Liver (tissue), 9 donors: ENCODE results near the gene TFF1. TPM values are rescaled to one million over a fixed set of nuclear protein-coding genes. Genes with fewer than 3 reads are reported as not detected.
A peak's percentile ranks its signal among the peaks of the same experiment; 100 is the strongest.

Experiments
- DNase-seq: peaks from one replicate; pipeline ENCODE4 v3.0.0-alpha.2; 2017; ENCODE audit warnings: low spot score
- H3K27ac ChIP-seq, 2 donors: one replicate each; pipeline ENCODE4 v1.7.0; 2013; ENCODE audit warnings: inconsistent platforms in 2 of 2, low read length in 2 of 2, control low read depth in 1 of 2, low read depth in 1 of 2, mild to moderate bottlenecking in 1 of 2
- H3K27me3 ChIP-seq, 4 donors: one replicate each; pipeline versions ENCODE4 v1.6.1 to v1.7.0; 2013; ENCODE audit warnings: low read length in 3 of 4, inconsistent platforms in 1 of 4, mild to moderate bottlenecking in 1 of 4, moderate library complexity in 1 of 4; ENCODE audit not compliant: control insufficient read depth in 4 of 4, insufficient read depth in 4 of 4
- H3K36me3 ChIP-seq, 4 donors: one replicate each; pipeline versions ENCODE4 v1.6.1 to v1.7.0; 2013; ENCODE audit warnings: low read length in 3 of 4, mild to moderate bottlenecking in 3 of 4, low read depth in 1 of 4, moderate library complexity in 1 of 4; ENCODE audit not compliant: control insufficient read depth in 4 of 4, insufficient read depth in 3 of 4
- H3K4me1 ChIP-seq, 4 donors: one replicate each; pipeline versions ENCODE4 v1.6.1 to v1.7.0; 2013; ENCODE audit warnings: low read length in 3 of 4, mild to moderate bottlenecking in 3 of 4, moderate library complexity in 1 of 4; ENCODE audit not compliant: control insufficient read depth in 4 of 4, insufficient read depth in 4 of 4
- H3K4me3 ChIP-seq, 3 donors: one replicate each; pipeline versions ENCODE4 v1.6.1 to v1.7.0; 2013; ENCODE audit warnings: low read length in 3 of 3, control low read depth in 1 of 3, low read depth in 1 of 3, mild to moderate bottlenecking in 1 of 3
- H3K9ac ChIP-seq, 2 donors: one replicate each; pipeline ENCODE4 v1.7.0; 2013; ENCODE audit warnings: low read length in 2 of 2, mild to moderate bottlenecking in 2 of 2, moderate library complexity in 2 of 2, control low read depth in 1 of 2, low read depth in 1 of 2
- H3K9me3 ChIP-seq, 4 donors: one replicate each; pipeline versions ENCODE4 v1.6.1 to v1.7.0; 2013; ENCODE audit warnings: low read length in 3 of 4; ENCODE audit not compliant: control insufficient read depth in 4 of 4
- ATF3 ChIP-seq: IDR thresholded peaks from 2 replicates; pipeline ENCODE4 v1.6.1; 2016; ENCODE audit warnings: antibody characterized with exemption
- CTCF ChIP-seq: fragments of 150-350 bp; IDR thresholded peaks from 2 replicates; pipeline ENCODE4 v1.5.1; 2017; ENCODE audit warnings: improper control_type of control experiment, low read depth, low read length; ENCODE audit not compliant: missing input control
- EGR1 ChIP-seq, 2 donors: IDR thresholded peaks; 2 replicates each; pipeline ENCODE4 v1.6.1; 2016 to 2018; ENCODE audit warnings: antibody characterized with exemption in 2 of 2, low read depth in 2 of 2
- FOXA1 ChIP-seq: IDR thresholded peaks from 2 replicates; pipeline ENCODE4 v1.6.1; 2016; ENCODE audit warnings: antibody characterized with exemption
- FOXA2 ChIP-seq: IDR thresholded peaks from 2 replicates; pipeline ENCODE4 v1.6.1; 2016; ENCODE audit warnings: antibody characterized with exemption
- GABPA ChIP-seq, 2 donors: IDR thresholded peaks in 1 of 2; conservative IDR thresholded peaks in 1 of 2; 2 replicates each; pipeline ENCODE4 v1.6.1; 2016; ENCODE audit warnings: antibody characterized with exemption in 2 of 2, mild to moderate bottlenecking in 1 of 2, moderate library complexity in 1 of 2
- HNF4A ChIP-seq, 2 donors: conservative IDR thresholded peaks; 2 replicates each; pipeline ENCODE4 v1.6.1; 2016; ENCODE audit warnings: antibody characterized with exemption in 2 of 2, mild to moderate bottlenecking in 2 of 2
- HNF4G ChIP-seq: IDR thresholded peaks from 2 replicates; pipeline ENCODE4 v1.6.1; 2016; ENCODE audit warnings: antibody characterized with exemption
- JUND ChIP-seq, 2 donors: IDR thresholded peaks; 2 replicates each; pipeline ENCODE4 v1.6.1; 2016; ENCODE audit warnings: antibody characterized with exemption in 2 of 2
- MAX ChIP-seq: IDR thresholded peaks from 2 replicates; pipeline ENCODE4 v1.6.1; 2016; ENCODE audit warnings: antibody characterized with exemption
- NR2F2 ChIP-seq: IDR thresholded peaks from 2 replicates; pipeline ENCODE4 v1.6.1; 2016; ENCODE audit warnings: antibody characterized with exemption
- RAD21 ChIP-seq, 2 donors: IDR thresholded peaks; 2 replicates each; pipeline ENCODE4 v1.6.1; 2016; ENCODE audit warnings: antibody characterized with exemption in 2 of 2, mild to moderate bottlenecking in 2 of 2
- REST ChIP-seq: IDR thresholded peaks from 2 replicates; pipeline ENCODE4 v1.6.1; 2016; ENCODE audit warnings: antibody characterized with exemption, mild to moderate bottlenecking
- RXRA ChIP-seq, 2 donors: IDR thresholded peaks; 2 replicates each; pipeline ENCODE4 v1.6.1; 2017 to 2018; ENCODE audit warnings: antibody characterized with exemption in 2 of 2, mild to moderate bottlenecking in 1 of 2
- SP1 ChIP-seq: IDR thresholded peaks from 2 replicates; pipeline ENCODE4 v1.6.1; 2018; ENCODE audit warnings: antibody characterized with exemption, mild to moderate bottlenecking
- TAF1 ChIP-seq: conservative IDR thresholded peaks from 2 replicates; pipeline ENCODE4 v1.6.1; 2016; ENCODE audit warnings: antibody characterized with exemption, mild to moderate bottlenecking
- YY1 ChIP-seq: IDR thresholded peaks from 2 replicates; pipeline ENCODE4 v1.6.1; 2016; ENCODE audit warnings: antibody characterized with exemption, mild to moderate bottlenecking
- ZBTB33 ChIP-seq: IDR thresholded peaks from 2 replicates; pipeline ENCODE4 v1.6.1; 2016; ENCODE audit warnings: antibody characterized with exemption
- WGBS: extraction: QIAGEN DNeasy Blood & Tissue Kit; methylation state at CpG from one replicate; pipeline ENCODE4 v1.1.7; 2013; 5-methylcytosine and 5-hydroxymethylcytosine counted together
- polyA plus RNA-seq, 2 donors: library from polyadenylated mRNA; stranded (reverse) in 1 of 2; unstranded in 1 of 2; fragments of 200-250 nt in 1 of 2; fragments of >200 nt in 1 of 2; fragmentation: Nextera tagmentation in 1 of 2; extraction: Ambion mirVana in 1 of 2; gene quantifications; one replicate each; pipeline versions ENCODE4 v1.2.1 to v1.2.3, GENCODE V29; 2013 to 2015
- total RNA-seq, 2 donors: library from RNA; depleted of rRNA; stranded (reverse); fragments of >200 nt; gene quantifications; one replicate each; pipeline ENCODE4 v1.2.3, GENCODE V29; 2014
- donor health status: healthy.
- donor health status: healthy.
- donor health status: healthy.
- donor health status: healthy.
- donor health status: healthy.

Gene TFF1
- total and polyA plus RNA-seq, 4 donors: not detected

DNA sequence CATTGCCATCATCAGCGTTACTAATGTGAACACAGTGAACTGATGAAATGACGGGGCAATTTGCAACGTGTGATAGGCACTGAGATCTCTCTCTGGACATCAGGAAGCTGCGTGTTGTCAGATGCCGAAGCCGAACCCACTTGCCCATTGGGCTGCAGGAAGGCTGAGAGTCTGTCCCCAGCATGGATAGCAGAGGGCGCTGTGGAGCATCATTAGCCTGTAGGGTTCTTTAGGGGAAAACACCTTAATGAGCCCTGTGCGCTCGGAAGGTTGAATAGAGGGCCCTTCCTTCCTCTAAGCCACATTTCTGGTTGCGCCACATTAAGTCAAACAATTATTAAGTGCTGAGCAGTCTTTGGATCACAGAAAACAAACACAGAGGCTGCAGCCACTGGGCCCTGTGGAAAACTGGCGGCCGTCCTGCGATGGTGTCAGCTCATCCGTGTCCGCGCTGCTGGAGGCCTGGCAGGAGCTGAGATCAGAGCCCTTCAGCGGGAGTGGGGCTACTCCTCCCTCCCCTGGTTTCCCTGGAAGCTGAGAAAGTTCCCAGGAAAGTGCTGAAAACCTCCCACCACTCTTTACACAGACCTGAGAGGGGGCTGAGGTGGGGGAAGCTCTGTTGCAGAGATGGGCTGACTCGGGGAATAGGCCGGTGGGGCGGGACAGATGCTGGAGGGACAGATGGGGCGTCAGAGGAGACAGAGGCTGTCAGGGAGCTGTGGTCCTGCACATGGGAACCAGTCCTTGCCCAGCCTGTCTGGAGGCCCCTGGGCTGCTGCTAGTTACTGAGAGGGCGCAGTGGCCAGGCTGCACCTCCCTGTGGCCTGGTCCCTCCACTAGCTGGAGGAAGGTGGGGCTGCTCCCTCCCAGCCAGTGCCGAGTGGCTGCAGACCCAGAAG lies 28.3 kb downstream of the TFF1 start:
- 33% methylated on average over 23 of the region's 23 CpGs for WGBS
- no peak overlapping the region for H3K9ac ChIP-seq

More for the DNA sequence above, 28.3 kb downstream of the TFF1 start:
- DNase-seq: peak; percentile 61
- Histone ChIP-seq H3K4me1 (peaks cover 0 to 5% (median 0%) of the 10 kb centered on the region in 4 donors), H3K27me3 (no peaks in the 10 kb centered on the region), H3K36me3 (no peaks in the 10 kb centered on the region), H3K9me3 (no peaks in the 10 kb centered on the region), H3K4me3 (no peak overlapping the region), H3K27ac (no peak overlapping the region)
- TF ChIP-seq ZBTB33 (no peak), EGR1 (IDR thresholded peaks at IDR 0.05; ENCODE audit: low read depth in 2 of 2) (no peak), JUND (IDR thresholded peaks at IDR 0.05) (no peak), MAX (no peak), HNF4A (conservative IDR thresholded peaks at IDR 0.05) (peak in 1 of 2 donors; percentile 19), YY1 (no peak), NR2F2 (peak; percentile 12), RXRA (IDR thresholded peaks at IDR 0.05) (peak; percentile 18 to 32), CTCF (peak; percentile 64), ATF3 (no peak), GABPA (IDR thresholded peaks at IDR 0.05 in 1 of 2, conservative IDR thresholded peaks at IDR 0.05 in 1 of 2) (no peak), RAD21 (IDR thresholded peaks at IDR 0.05) (peak; percentile 76 to 86), FOXA2 (no peak), REST (no peak), TAF1 (no peak), SP1 (peak; percentile 44), FOXA1 (no peak), HNF4G (no peak)
